22Rv1 (cell line): ENCODE measurements around the gene MTA1.

Experiments
- H3K27ac ChIP-seq: fragments of 450-650 bp; 2 replicates; pipeline ENCODE4 v1.5.1; 2017
- CTCF ChIP-seq: fragments of 450-650 bp; IDR thresholded peaks from 2 replicates; pipeline ENCODE4 v1.5.1; 2017; ENCODE audit warnings: mild to moderate bottlenecking
- ZFX ChIP-seq: fragments of 450-650 bp; IDR thresholded peaks from 2 replicates; pipeline ENCODE4 v1.6.1; 2017; ENCODE audit warnings: antibody characterized with exemption, borderline replicate concordance

MTA1 gene

GRCh38 chr14:105495990-105496830 is 76.6 kb downstream of the MTA1 start:
- no peak overlapping the region for H3K27ac ChIP-seq
- TF ChIP-seq CTCF, result no peak
- TF ChIP-seq ZFX, result no peak

GRCh38 chr14:105496831-105497591 is 77.4 kb downstream of the MTA1 start:
- TF ChIP-seq ZFX, result no peak
- no peak for TF ChIP-seq CTCF
- H3K27ac ChIP-seq, result no peak overlapping the region

- TF ChIP-seq CTCF (no peak), ZFX (no peak)
- H3K27ac ChIP-seq, result no peak overlapping the region
Observed at GRCh38 chr14:105497671-105498429, 78.2 kb downstream of the MTA1 start.

- H3K27ac ChIP-seq, result no peak overlapping the region
- TF ChIP-seq CTCF (no peak), ZFX (no peak)
Observed at GRCh38 chr14:105498430-105499255, 79.0 kb downstream of the MTA1 start.

- TF ChIP-seq ZFX (no peak), CTCF (no peak)
- H3K27ac ChIP-seq, result no peak overlapping the region
Observed at GRCh38 chr14:105499256-105500035, 79.8 kb downstream of the MTA1 start.

GRCh38 chr14:105500036-105500725 is 80.6 kb downstream of the MTA1 start:
- no peak overlapping the region for H3K27ac ChIP-seq
- no peak for TF ChIP-seq ZFX
